Gastroesophageal sphincter (tissue), 4 donors: ENCODE results near the gene TTC9. TPM values are rescaled to one million over a fixed set of nuclear protein-coding genes. Genes with fewer than 3 reads are reported as not detected.

Experiments used
- ATAC-seq: fragments of 150-250 bp; one replicate; pipeline ENCODE4 v1.9.1; 2016; ENCODE audit warnings: mild to moderate bottlenecking, moderate library complexity
- H3K27ac ChIP-seq, 4 donors: fragments of 200-600 bp; sonication (generic) in 3 of 4; 1 replicate in 3 of 4; 2 replicates in 1 of 4; pipeline ENCODE4 v1.5.1; 2016 to 2019
- H3K27me3 ChIP-seq: fragments of 200-600 bp; sonication (generic); one replicate; pipeline ENCODE4 v1.5.1; 2019
- H3K36me3 ChIP-seq, 2 donors: fragments of 200-600 bp; sonication (generic); one replicate each; pipeline ENCODE4 v1.5.1; 2019; ENCODE audit warnings: control low read depth in 1 of 2
- H3K4me1 ChIP-seq, 3 donors: fragments of 200-600 bp; sonication (generic); 1 replicate in 2 of 3; 2 replicates in 1 of 3; pipeline ENCODE4 v1.5.1; 2016 to 2019; ENCODE audit warnings: control low read depth in 2 of 3
- H3K4me3 ChIP-seq, 2 donors: fragments of 200-600 bp; sonication (generic); one replicate each; pipeline ENCODE4 v1.5.1; 2019; ENCODE audit warnings: mild to moderate bottlenecking in 1 of 2, moderate library complexity in 1 of 2
- H3K9me3 ChIP-seq, 3 donors: fragments of 200-600 bp; sonication (generic); one replicate each; pipeline ENCODE4 v1.5.1; 2017 to 2019; ENCODE audit warnings: control low read depth in 2 of 3
- EP300 ChIP-seq: sonication (generic); formaldehyde crosslinking; IDR thresholded peaks from one replicate; pipeline ENCODE4 v1.6.1; 2017; ENCODE audit warnings: antibody characterized with exemption, mild to moderate bottlenecking
- POLR2A ChIP-seq, 2 donors: fragments of 450-650 bp; IDR thresholded peaks; one replicate each; pipeline ENCODE4 v1.6.1; 2017; ENCODE audit warnings: antibody characterized with exemption in 2 of 2, mild to moderate bottlenecking in 2 of 2, moderate library complexity in 1 of 2
- POLR2AphosphoS5 ChIP-seq: sonication (generic); formaldehyde crosslinking; IDR thresholded peaks from one replicate; pipeline ENCODE4 v1.6.1; 2017; ENCODE audit warnings: antibody characterized with exemption
- WGBS, 2 donors: methylation state at CpG; one replicate each; pipeline ENCODE4 v1.1.5; 2018; ENCODE audit warnings: low coverage in 1 of 2; 5-methylcytosine and 5-hydroxymethylcytosine counted together
- total RNA-seq, 4 donors: library from RNA; depleted of rRNA; stranded (reverse); fragments of >200 nt; gene quantifications; one replicate each; pipeline ENCODE4 v1.1.0, GENCODE V29; 2016
- TF ChIP-seq, protein P1 (sequence below), 4 experiments: fragments of 200-600 bp in 2 of 4; fragments of 450-650 bp in 2 of 4; sonication (generic) in 1 of 4; IDR thresholded peaks; one replicate each; pipeline ENCODE4 v1.5.1; 2017 to 2019; ENCODE audit warnings: antibody characterized with exemption in 4 of 4, mild to moderate bottlenecking in 2 of 4, moderate library complexity in 2 of 4

The TTC9 gene
- total RNA-seq, 4 donors from 2014 or later = 0.40 to 7.3 (median 1.6) TPM

DNA sequence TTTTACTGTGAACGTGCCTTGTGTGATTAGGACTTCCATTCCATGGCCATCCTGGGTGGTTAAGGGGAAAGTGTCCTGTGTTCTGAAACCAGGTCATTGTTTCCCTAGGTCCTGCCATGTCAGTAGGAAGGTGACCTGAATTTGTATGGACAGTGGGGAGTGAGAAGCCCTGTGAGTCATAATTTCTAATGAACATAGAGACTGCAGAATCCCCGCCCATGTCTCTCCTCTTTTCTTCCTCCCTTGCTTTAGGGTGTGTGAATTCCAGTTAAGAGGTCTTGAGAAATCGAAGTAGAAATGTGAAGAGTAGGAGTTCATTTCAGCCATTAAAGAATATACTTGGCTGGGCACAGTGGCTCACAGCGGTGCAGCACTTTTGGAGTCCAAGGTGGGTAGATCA, 8.1 kb downstream of the TTC9 start:
- no peaks in the 10 kb centered on the region for H3K4me1 ChIP-seq
- no peak overlapping the region for H3K27ac ChIP-seq
- TF ChIP-seq POLR2AphosphoS5 (no peak), POLR2A (IDR thresholded peaks at IDR 0.05) (no peak), EP300 (no peak)
- TF ChIP-seq, protein P1, sequence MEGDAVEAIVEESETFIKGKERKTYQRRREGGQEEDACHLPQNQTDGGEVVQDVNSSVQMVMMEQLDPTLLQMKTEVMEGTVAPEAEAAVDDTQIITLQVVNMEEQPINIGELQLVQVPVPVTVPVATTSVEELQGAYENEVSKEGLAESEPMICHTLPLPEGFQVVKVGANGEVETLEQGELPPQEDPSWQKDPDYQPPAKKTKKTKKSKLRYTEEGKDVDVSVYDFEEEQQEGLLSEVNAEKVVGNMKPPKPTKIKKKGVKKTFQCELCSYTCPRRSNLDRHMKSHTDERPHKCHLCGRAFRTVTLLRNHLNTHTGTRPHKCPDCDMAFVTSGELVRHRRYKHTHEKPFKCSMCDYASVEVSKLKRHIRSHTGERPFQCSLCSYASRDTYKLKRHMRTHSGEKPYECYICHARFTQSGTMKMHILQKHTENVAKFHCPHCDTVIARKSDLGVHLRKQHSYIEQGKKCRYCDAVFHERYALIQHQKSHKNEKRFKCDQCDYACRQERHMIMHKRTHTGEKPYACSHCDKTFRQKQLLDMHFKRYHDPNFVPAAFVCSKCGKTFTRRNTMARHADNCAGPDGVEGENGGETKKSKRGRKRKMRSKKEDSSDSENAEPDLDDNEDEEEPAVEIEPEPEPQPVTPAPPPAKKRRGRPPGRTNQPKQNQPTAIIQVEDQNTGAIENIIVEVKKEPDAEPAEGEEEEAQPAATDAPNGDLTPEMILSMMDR (IDR thresholded peaks at IDR 0.05) = no peak
- no peaks in the 10 kb centered on the region for H3K36me3 ChIP-seq
- no peak for ATAC-seq
- no peaks in the 10 kb centered on the region for H3K27me3 ChIP-seq
- 82 to 93% methylated on average over 2 to 3 of the region's 4 CpGs for WGBS, 2 donors
- no peaks in the 10 kb centered on the region for H3K9me3 ChIP-seq
- H3K4me3 ChIP-seq = no peak overlapping the region

DNA sequence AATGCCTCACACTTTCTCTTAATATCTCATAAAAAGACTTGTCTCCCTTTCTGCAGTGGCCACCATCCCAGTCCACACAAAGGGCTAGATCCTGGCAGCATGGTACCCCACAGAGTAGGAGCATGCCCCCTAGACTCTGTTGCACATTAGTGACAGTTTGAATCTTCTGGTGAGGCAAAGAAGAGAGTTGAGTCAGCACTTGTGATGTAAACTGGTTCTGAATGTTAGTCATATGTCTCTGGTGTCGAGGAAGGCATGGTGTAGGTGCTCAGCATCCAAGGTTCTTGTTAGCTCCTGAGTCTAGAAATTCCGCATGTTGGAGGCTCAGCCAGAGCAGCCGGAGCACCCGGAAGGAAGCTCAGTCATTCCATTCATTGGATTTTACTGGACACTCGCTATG, 9.8 kb downstream of the TTC9 start:
- no peaks in the 10 kb centered on the region for H3K4me1 ChIP-seq
- H3K27me3 ChIP-seq = no peaks in the 10 kb centered on the region
- ATAC-seq = no peak
- H3K9me3 ChIP-seq = no peaks in the 10 kb centered on the region
- H3K27ac ChIP-seq = no peak overlapping the region
- 96 to 100% methylated on average over 1 to 4 of the region's 5 CpGs for WGBS, 2 donors
- no peaks in the 10 kb centered on the region for H3K36me3 ChIP-seq
- TF ChIP-seq POLR2A (IDR thresholded peaks at IDR 0.05) = no peak
- TF ChIP-seq, protein P1 (IDR thresholded peaks at IDR 0.05) = no peak
- no peak for TF ChIP-seq EP300
- no peak for TF ChIP-seq POLR2AphosphoS5
- no peak overlapping the region for H3K4me3 ChIP-seq

- no peak for TF ChIP-seq EP300
- no peak for TF ChIP-seq POLR2AphosphoS5
- TF ChIP-seq, protein P1 (IDR thresholded peaks at IDR 0.05) = no peak
- no peak for TF ChIP-seq POLR2A (IDR thresholded peaks at IDR 0.05)
- Histone ChIP-seq H3K4me1 (no peaks in the 10 kb centered on the region), H3K36me3 (no peaks in the 10 kb centered on the region), H3K9me3 (no peaks in the 10 kb centered on the region), H3K27me3 (no peaks in the 10 kb centered on the region), H3K27ac (no peak overlapping the region), H3K4me3 (no peak overlapping the region)
- no peak for ATAC-seq
Measured at GRCh38 chr14:70652871-70653270, 11.2 kb downstream of the TTC9 start.

- TF ChIP-seq POLR2AphosphoS5 (no peak), POLR2A (IDR thresholded peaks at IDR 0.05) (no peak), EP300 (no peak)
- TF ChIP-seq, protein P1 (IDR thresholded peaks at IDR 0.05) = no peak
- H3K4me1 ChIP-seq = no peaks in the 10 kb centered on the region
- 35 to 49% methylated on average over 3 of the region's 3 CpGs for WGBS, 2 donors
- H3K4me3 ChIP-seq = no peak overlapping the region
- no peaks in the 10 kb centered on the region for H3K27me3 ChIP-seq
- no peaks in the 10 kb centered on the region for H3K36me3 ChIP-seq
- no peaks in the 10 kb centered on the region for H3K9me3 ChIP-seq
- no peak for ATAC-seq
- no peak overlapping the region for H3K27ac ChIP-seq
Measured at GRCh38 chr14:70653662-70654061, 11.9 kb downstream of the TTC9 start.

- Histone ChIP-seq H3K9me3 (no peaks in the 10 kb centered on the region), H3K27me3 (no peaks in the 10 kb centered on the region), H3K36me3 (no peaks in the 10 kb centered on the region), H3K4me1 (no peaks in the 10 kb centered on the region), H3K27ac (no peak overlapping the region), H3K4me3 (no peak overlapping the region)
- TF ChIP-seq, protein P1 (IDR thresholded peaks at IDR 0.05) = no peak
- TF ChIP-seq POLR2A (IDR thresholded peaks at IDR 0.05) (no peak), POLR2AphosphoS5 (no peak), EP300 (no peak)
- ATAC-seq = no peak
- WGBS, 2 donors = 73 to 84% methylated on average over 4 to 6 of the region's 6 CpGs
Measured at GRCh38 chr14:70654632-70655031, 12.9 kb downstream of the TTC9 start.
